Measurements from ENCODE around the gene DCANP1.

The DCANP1 gene

GRCh38 chr5:135452321-135453030 lies 5.3 kb upstream of the DCANP1 start, which contains the start of gene TIFAB:
Gene TIFAB, minus strand, starts transcription at chr5:135452351. Its CDS starts 2,412 bp downstream, at chr5:135449939.
- no peak within 1 kb of the TSS for H3K9ac ChIP-seq (ENCODE audit: low read depth, low read length)
- no peaks in the 10 kb centered on the region for H3K36me3 ChIP-seq (ENCODE audit: insufficient read depth, low read length)
- peaks cover 57% of the 10 kb centered on the region for H3K27me3 ChIP-seq (ENCODE audit: control insufficient read depth, insufficient read depth, low read length)
- no peaks in the 10 kb centered on the region for H3K9me3 ChIP-seq (replicated peaks; ENCODE audit: low read length)
- no peak within 1 kb of the TSS for H3K4me2 ChIP-seq (ENCODE audit: low read length)
- peaks cover 13% of the 10 kb centered on the region for H3K4me1 ChIP-seq (ENCODE audit: control insufficient read depth, insufficient read depth, low read length)
- no peak within 1 kb of the TSS for H3K4me3 ChIP-seq (ENCODE audit: low read length)

GRCh38 chr5:135451581-135452320 lies 4.6 kb upstream of the DCANP1 start:
- Histone ChIP-seq H3K4me2 (ENCODE audit: low read length) (no peak overlapping the region), H3K4me3 (ENCODE audit: low read length) (no peak overlapping the region), H3K4me1 (ENCODE audit: control insufficient read depth, insufficient read depth, low read length) (peaks cover 12% of the 10 kb centered on the region), H3K9me3 (replicated peaks; ENCODE audit: low read length) (no peaks in the 10 kb centered on the region), H3K9ac (ENCODE audit: low read depth, low read length) (no peak overlapping the region), H3K36me3 (ENCODE audit: insufficient read depth, low read length) (no peaks in the 10 kb centered on the region), H3K27me3 (ENCODE audit: control insufficient read depth, insufficient read depth, low read length) (peaks cover 64% of the 10 kb centered on the region)

DNA sequence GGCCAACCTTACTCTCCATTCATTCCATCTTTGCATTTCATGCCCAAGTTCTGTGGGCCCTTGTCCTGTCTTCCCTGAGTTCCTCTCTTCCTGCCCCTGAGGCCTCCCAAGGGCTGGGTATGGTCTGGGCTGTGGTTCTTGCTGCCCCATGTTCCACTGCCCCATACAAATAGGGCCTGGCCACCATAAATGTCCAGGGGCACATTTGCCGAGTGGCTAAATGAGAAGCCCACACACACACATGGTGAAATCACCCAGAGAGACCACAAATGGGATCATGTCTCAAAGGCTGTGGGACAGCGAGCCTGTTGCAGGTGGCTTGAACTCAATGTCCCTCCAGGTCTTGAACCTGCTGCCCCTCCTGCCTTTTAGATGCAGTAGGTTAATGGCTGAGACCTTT lies 3.8 kb upstream of the DCANP1 start:
- no peaks in the 10 kb centered on the region for H3K36me3 ChIP-seq (ENCODE audit: insufficient read depth, low read length)
- H3K4me2 ChIP-seq (ENCODE audit: low read length), result no peak overlapping the region
- no peak overlapping the region for H3K9ac ChIP-seq (ENCODE audit: low read depth, low read length)
- no peaks in the 10 kb centered on the region for H3K9me3 ChIP-seq (replicated peaks; ENCODE audit: low read length)
- no peak overlapping the region for H3K4me3 ChIP-seq (ENCODE audit: low read length)
- peaks cover 71% of the 10 kb centered on the region for H3K27me3 ChIP-seq (ENCODE audit: control insufficient read depth, insufficient read depth, low read length)
- H3K4me1 ChIP-seq (ENCODE audit: control insufficient read depth, insufficient read depth, low read length), result peaks cover 4% of the 10 kb centered on the region

DNA sequence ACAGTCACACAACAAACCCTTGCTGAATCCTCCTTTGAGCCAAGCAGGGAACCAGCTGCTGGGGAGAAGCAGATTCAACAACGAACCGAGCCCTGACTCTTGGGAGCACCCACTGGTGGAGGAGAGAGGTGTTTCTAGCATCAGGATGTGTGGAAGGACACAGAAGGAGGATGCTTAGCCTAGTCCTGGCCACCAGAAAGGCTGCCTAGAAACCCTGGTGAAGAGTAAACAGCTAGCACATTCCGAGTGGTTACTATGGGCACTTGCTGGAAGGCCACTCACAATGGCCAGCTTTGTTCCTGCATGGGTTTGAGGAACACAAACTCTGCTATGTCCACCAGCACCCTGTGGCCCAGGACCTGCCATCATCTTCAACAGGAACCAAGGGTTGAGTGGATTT lies 3.2 kb upstream of the DCANP1 start:
- no peak overlapping the region for H3K4me3 ChIP-seq (ENCODE audit: low read length)
- H3K9ac ChIP-seq (ENCODE audit: low read depth, low read length), result no peak overlapping the region
- H3K9me3 ChIP-seq (replicated peaks; ENCODE audit: low read length), result no peaks in the 10 kb centered on the region
- no peak overlapping the region for H3K4me2 ChIP-seq (ENCODE audit: low read length)
- no peaks in the 10 kb centered on the region for H3K4me1 ChIP-seq (ENCODE audit: control insufficient read depth, insufficient read depth, low read length)
- no peaks in the 10 kb centered on the region for H3K36me3 ChIP-seq (ENCODE audit: insufficient read depth, low read length)
- peaks cover 71% of the 10 kb centered on the region for H3K27me3 ChIP-seq (ENCODE audit: control insufficient read depth, insufficient read depth, low read length)

DNA sequence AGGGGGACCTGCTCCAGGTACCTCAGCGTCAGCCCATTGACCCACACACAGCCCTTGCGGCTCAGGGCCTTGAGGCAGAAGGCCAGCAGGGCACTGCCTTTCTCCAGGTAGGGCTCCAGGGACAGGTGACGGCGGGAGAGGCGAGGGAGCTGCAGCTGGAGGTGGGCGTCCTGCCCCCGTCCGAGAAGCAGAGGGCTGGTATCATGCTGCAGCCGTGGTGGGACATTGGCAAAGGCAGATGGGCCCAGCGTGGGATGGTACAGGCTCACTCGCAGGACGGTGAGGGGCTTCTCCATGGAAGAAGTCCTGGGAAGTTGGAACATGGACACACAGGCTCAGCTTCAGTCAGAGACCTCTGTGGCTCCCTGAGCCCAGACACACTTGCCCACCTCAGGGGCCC lies 2.5 kb upstream of the DCANP1 start:
- H3K9ac ChIP-seq (ENCODE audit: low read depth, low read length), result no peak overlapping the region
- peaks cover 71% of the 10 kb centered on the region for H3K27me3 ChIP-seq (ENCODE audit: control insufficient read depth, insufficient read depth, low read length)
- no peak overlapping the region for H3K4me2 ChIP-seq (ENCODE audit: low read length)
- no peak overlapping the region for H3K4me3 ChIP-seq (ENCODE audit: low read length)
- no peaks in the 10 kb centered on the region for H3K4me1 ChIP-seq (ENCODE audit: control insufficient read depth, insufficient read depth, low read length)
- no peaks in the 10 kb centered on the region for H3K9me3 ChIP-seq (replicated peaks; ENCODE audit: low read length)
- no peaks in the 10 kb centered on the region for H3K36me3 ChIP-seq (ENCODE audit: insufficient read depth, low read length)

GRCh38 chr5:135448791-135449507 lies 1.8 kb upstream of the DCANP1 start:
- Histone ChIP-seq H3K4me1 (ENCODE audit: control insufficient read depth, insufficient read depth, low read length) (no peaks in the 10 kb centered on the region), H3K36me3 (ENCODE audit: insufficient read depth, low read length) (no peaks in the 10 kb centered on the region), H3K9ac (ENCODE audit: low read depth, low read length) (no peak overlapping the region), H3K9me3 (replicated peaks; ENCODE audit: low read length) (no peaks in the 10 kb centered on the region), H3K27me3 (ENCODE audit: control insufficient read depth, insufficient read depth, low read length) (peaks cover 78% of the 10 kb centered on the region), H3K4me3 (ENCODE audit: low read length) (no peak overlapping the region), H3K4me2 (ENCODE audit: low read length) (no peak overlapping the region)

DNA sequence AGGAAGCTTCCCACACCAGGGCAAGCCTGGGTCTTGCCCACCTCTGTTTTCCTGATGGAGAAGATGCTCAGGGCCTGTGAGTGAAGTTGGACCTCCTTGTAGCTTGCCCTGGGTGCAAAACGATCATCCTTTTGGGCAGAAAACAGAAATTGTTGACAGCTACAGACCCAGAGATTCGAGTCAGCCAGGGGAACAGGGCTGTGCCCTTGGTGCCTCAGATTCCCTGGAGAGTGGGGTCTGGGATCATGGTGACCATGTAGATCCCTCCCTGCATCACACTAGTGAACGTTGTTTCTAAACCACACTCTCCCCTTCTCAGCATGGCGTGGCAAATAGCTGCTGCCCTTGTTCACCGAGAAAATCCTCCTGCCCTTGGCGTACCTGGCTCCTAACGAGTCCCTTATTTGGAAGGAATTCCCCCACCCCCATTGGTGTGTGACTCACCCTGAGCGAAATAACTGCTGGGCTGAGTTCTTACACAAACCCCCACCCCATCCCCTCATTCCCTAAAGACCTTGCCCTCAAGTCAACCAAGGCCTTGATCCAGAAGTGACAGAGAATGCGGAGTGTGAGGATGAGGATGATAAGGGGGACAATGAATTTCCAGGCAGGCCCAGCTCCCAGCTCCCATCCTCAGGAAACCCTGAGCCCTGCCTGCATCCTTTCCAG lies 1.1 kb upstream of the DCANP1 start:
- Histone ChIP-seq H3K4me3 (ENCODE audit: low read length) (no peak overlapping the region), H3K27me3 (ENCODE audit: control insufficient read depth, insufficient read depth, low read length) (peaks cover 81% of the 10 kb centered on the region), H3K36me3 (ENCODE audit: insufficient read depth, low read length) (no peaks in the 10 kb centered on the region), H3K4me2 (ENCODE audit: low read length) (no peak overlapping the region), H3K9ac (ENCODE audit: low read depth, low read length) (no peak overlapping the region), H3K9me3 (replicated peaks; ENCODE audit: low read length) (no peaks in the 10 kb centered on the region), H3K4me1 (ENCODE audit: control insufficient read depth, insufficient read depth, low read length) (no peaks in the 10 kb centered on the region)

DNA sequence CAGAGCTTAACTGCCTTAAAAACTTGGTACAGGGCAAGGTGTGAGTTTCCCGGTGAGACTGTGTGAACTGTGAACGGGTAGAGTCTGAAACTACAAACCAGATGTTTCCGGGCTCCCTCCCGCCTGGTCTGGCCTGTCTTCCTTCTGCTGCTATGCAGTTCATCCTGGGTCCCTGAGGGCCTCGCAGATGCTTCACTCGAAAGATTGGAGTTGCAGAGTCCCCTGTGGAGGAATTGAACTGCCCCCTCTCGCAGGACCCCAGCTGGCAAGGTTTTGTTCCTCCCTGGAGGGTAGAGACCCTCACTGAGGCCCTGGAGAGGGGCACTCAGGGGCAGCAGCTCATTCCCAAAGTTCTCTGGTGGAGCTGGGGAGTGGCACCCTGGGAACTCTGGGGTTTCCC lies 533 bp downstream of the DCANP1 start:
- Histone ChIP-seq H3K4me2 (ENCODE audit: low read length) (no peak overlapping the region), H3K36me3 (ENCODE audit: insufficient read depth, low read length) (no peaks in the 10 kb centered on the region), H3K9me3 (replicated peaks; ENCODE audit: low read length) (no peaks in the 10 kb centered on the region), H3K4me3 (ENCODE audit: low read length) (no peak overlapping the region), H3K27me3 (ENCODE audit: control insufficient read depth, insufficient read depth, low read length) (peaks cover 74% of the 10 kb centered on the region), H3K9ac (ENCODE audit: low read depth, low read length) (no peak overlapping the region), H3K4me1 (ENCODE audit: control insufficient read depth, insufficient read depth, low read length) (no peaks in the 10 kb centered on the region)

- Histone ChIP-seq H3K4me1 (ENCODE audit: control insufficient read depth, insufficient read depth, low read length) (no peaks in the 10 kb centered on the region), H3K9me3 (replicated peaks; ENCODE audit: low read length) (no peaks in the 10 kb centered on the region), H3K36me3 (ENCODE audit: insufficient read depth, low read length) (no peaks in the 10 kb centered on the region), H3K4me3 (ENCODE audit: low read length) (no peak overlapping the region), H3K4me2 (ENCODE audit: low read length) (no peak overlapping the region), H3K9ac (ENCODE audit: low read depth, low read length) (no peak overlapping the region), H3K27me3 (ENCODE audit: control insufficient read depth, insufficient read depth, low read length) (peaks cover 73% of the 10 kb centered on the region)
Observed at GRCh38 chr5:135446206-135446605, 942 bp downstream of the DCANP1 start.

- Histone ChIP-seq H3K27me3 (ENCODE audit: control insufficient read depth, insufficient read depth, low read length) (peaks cover 65% of the 10 kb centered on the region), H3K9ac (ENCODE audit: low read depth, low read length) (no peak overlapping the region), H3K36me3 (ENCODE audit: insufficient read depth, low read length) (no peaks in the 10 kb centered on the region), H3K9me3 (replicated peaks; ENCODE audit: low read length) (no peaks in the 10 kb centered on the region), H3K4me1 (ENCODE audit: control insufficient read depth, insufficient read depth, low read length) (no peaks in the 10 kb centered on the region), H3K4me2 (ENCODE audit: low read length) (no peak overlapping the region), H3K4me3 (ENCODE audit: low read length) (no peak overlapping the region)
Observed at GRCh38 chr5:135445306-135445985, 1.7 kb downstream of the DCANP1 start.

- Histone ChIP-seq H3K36me3 (ENCODE audit: insufficient read depth, low read length) (no peaks in the 10 kb centered on the region), H3K27me3 (ENCODE audit: control insufficient read depth, insufficient read depth, low read length) (peaks cover 60% of the 10 kb centered on the region), H3K4me1 (ENCODE audit: control insufficient read depth, insufficient read depth, low read length) (no peaks in the 10 kb centered on the region), H3K9ac (ENCODE audit: low read depth, low read length) (no peak overlapping the region), H3K4me3 (ENCODE audit: low read length) (no peak overlapping the region), H3K4me2 (ENCODE audit: low read length) (no peak overlapping the region), H3K9me3 (replicated peaks; ENCODE audit: low read length) (no peaks in the 10 kb centered on the region)
Observed at GRCh38 chr5:135444881-135445280, 2.3 kb downstream of the DCANP1 start.

Measured in skeletal muscle satellite cell (primary cell).